Gastroesophageal sphincter (tissue), 3 donors: ENCODE measurements around the gene BLMH.

Source experiments
- CTCF ChIP-seq, 4 experiments: fragments of 200-600 bp in 2 of 4; fragments of 450-650 bp in 2 of 4; sonication (generic) in 1 of 4; IDR thresholded peaks; one replicate each; pipeline ENCODE4 v1.5.1; 2017 to 2019; ENCODE audit warnings: antibody characterized with exemption in 4 of 4, mild to moderate bottlenecking in 2 of 4, moderate library complexity in 2 of 4
- POLR2A ChIP-seq, 2 donors: fragments of 450-650 bp; IDR thresholded peaks; one replicate each; pipeline ENCODE4 v1.6.1; 2017; ENCODE audit warnings: antibody characterized with exemption in 2 of 2, mild to moderate bottlenecking in 2 of 2, moderate library complexity in 1 of 2
- POLR2AphosphoS5 ChIP-seq: sonication (generic); formaldehyde crosslinking; IDR thresholded peaks from one replicate; pipeline ENCODE4 v1.6.1; 2017; ENCODE audit warnings: antibody characterized with exemption

- no peak for TF ChIP-seq CTCF (IDR thresholded peaks at IDR 0.05)
- TF ChIP-seq POLR2A (IDR thresholded peaks at IDR 0.05): no peak
- TF ChIP-seq POLR2AphosphoS5: no peak
Measured at GRCh38 chr17:30290696-30291542, 825 bp downstream of the BLMH start.
